CD4-positive, CD25-positive, alpha-beta regulatory T cell (primary cell): ENCODE data around the gene UBE2D3. TPM values are rescaled to one million over a fixed set of nuclear protein-coding genes. Genes with fewer than 3 reads are reported as not detected.
A peak's percentile ranks its signal among the peaks of the same experiment; 100 is the strongest.

ENCODE experiments used
- ATAC-seq, 2 donors: fragments of 150-1000 bp; cut with Tn5 transposase; one replicate each; pipeline ENCODE4 v1.10.0; 2021; ENCODE audit warnings: low read depth in 2 of 2, moderate number of reproducible peaks in 2 of 2, moderate library complexity in 1 of 2
- DNase-seq, 3 donors: peaks; one replicate each; pipeline versions ENCODE4 v3.0.0 to v3.0.0-alpha.2; 2012 to 2022; ENCODE audit warnings: mixed read lengths in 1 of 3
- H3K27ac ChIP-seq: one replicate; pipeline ENCODE4 v1.7.0; 2013; ENCODE audit warnings: mild to moderate bottlenecking, low read length; ENCODE audit not compliant: insufficient read depth, poor library complexity, severe bottlenecking
- H3K27me3 ChIP-seq: one replicate; pipeline ENCODE4 v1.7.0; 2013; ENCODE audit warnings: low read length; ENCODE audit not compliant: control insufficient read depth, insufficient read depth
- H3K36me3 ChIP-seq: one replicate; pipeline ENCODE4 v1.7.0; 2013; ENCODE audit warnings: mild to moderate bottlenecking, low read length, moderate library complexity; ENCODE audit not compliant: control insufficient read depth, insufficient read depth
- H3K4me1 ChIP-seq: 2 replicates; pipeline ENCODE4 v1.7.0; 2013; ENCODE audit warnings: mild to moderate bottlenecking, low read length; ENCODE audit not compliant: insufficient read depth, control insufficient read depth, poor library complexity, severe bottlenecking
- H3K4me3 ChIP-seq: one replicate; pipeline ENCODE4 v1.7.0; 2013; ENCODE audit warnings: low read depth, mild to moderate bottlenecking, low read length, moderate library complexity
- H3K9me3 ChIP-seq, 2 experiments: 1 replicate in 1 of 2; 2 replicates in 1 of 2; pipeline ENCODE4 v1.7.0; 2013; ENCODE audit warnings: low read length in 2 of 2, mild to moderate bottlenecking in 1 of 2, moderate library complexity in 1 of 2; ENCODE audit not compliant: control insufficient read depth in 2 of 2
- H3K27ac Mint-ChIP-seq, 3 donors: one replicate each; pipeline ENCODE4 v1.8.0; 2020 to 2022; ENCODE audit warnings: mild to moderate bottlenecking in 3 of 3, mixed read lengths in 3 of 3, moderate library complexity in 2 of 3
- H3K27me3 Mint-ChIP-seq: one replicate; pipeline ENCODE4 v1.8.0; 2022; ENCODE audit warnings: mild to moderate bottlenecking, mixed read lengths
- H3K36me3 Mint-ChIP-seq: one replicate; pipeline ENCODE4 v1.8.0; 2020; ENCODE audit warnings: mixed read lengths
- H3K4me1 Mint-ChIP-seq, 4 donors: one replicate each; pipeline ENCODE4 v1.8.0; 2020 to 2022; ENCODE audit warnings: mixed read lengths in 4 of 4, mild to moderate bottlenecking in 1 of 4
- H3K4me3 Mint-ChIP-seq, 4 donors: one replicate each; pipeline ENCODE4 v1.8.0; 2020 to 2022; ENCODE audit warnings: mild to moderate bottlenecking in 4 of 4, mixed read lengths in 4 of 4, moderate library complexity in 3 of 4
- H3K9me3 Mint-ChIP-seq, 7 donors: one replicate each; pipeline ENCODE4 v1.8.0; 2020 to 2022; ENCODE audit warnings: mixed read lengths in 7 of 7, mild to moderate bottlenecking in 3 of 7, moderate library complexity in 2 of 7
- polyA plus RNA-seq, 4 donors: library from polyadenylated mRNA; unstranded; fragments of 300-500 nt; fragmentation: Illumina TruSeq; gene quantifications; one replicate each; pipeline ENCODE4 v1.2.3, GENCODE V29; 2021
- total RNA-seq: library from RNA; stranded (reverse); gene quantifications from one replicate; pipeline ENCODE4 v1.2.3, GENCODE V29; 2022

Gene UBE2D3
- total and polyA plus RNA-seq, 5 donors from 2014 or later: 452 to 587 (median 502) TPM

- H3K27me3 Mint-ChIP-seq: no peaks in the 10 kb centered on the region
- no peaks in the 10 kb centered on the region for H3K4me1 Mint-ChIP-seq
- no peak for DNase-seq
- H3K9me3 Mint-ChIP-seq: peaks cover 0 to 3% (median 0%) of the 10 kb centered on the region in 7 donors
- no peaks in the 10 kb centered on the region for H3K9me3 ChIP-seq
- H3K4me3 ChIP-seq: no peak overlapping the region
- no peak overlapping the region for H3K4me3 Mint-ChIP-seq
- no peaks in the 10 kb centered on the region for H3K27me3 ChIP-seq
- ATAC-seq: no peak
- H3K27ac ChIP-seq: no peak overlapping the region
- H3K27ac Mint-ChIP-seq: no peak overlapping the region
- no peaks in the 10 kb centered on the region for H3K36me3 Mint-ChIP-seq
- H3K4me1 ChIP-seq: no peaks in the 10 kb centered on the region
- no peaks in the 10 kb centered on the region for H3K36me3 ChIP-seq
Observed at GRCh38 chr4:102775805-102776204, 51.5 kb downstream of the UBE2D3 start.

- Mint-ChIP-seq H3K4me1 (no peaks in the 10 kb centered on the region), H3K27me3 (peaks cover 9% of the 10 kb centered on the region), H3K27ac (no peak overlapping the region), H3K9me3 (peaks cover 0 to 2% (median 0%) of the 10 kb centered on the region in 7 donors), H3K36me3 (no peaks in the 10 kb centered on the region), H3K4me3 (no peak overlapping the region)
- H3K4me1 ChIP-seq: no peaks in the 10 kb centered on the region
- no peaks in the 10 kb centered on the region for H3K36me3 ChIP-seq
- no peaks in the 10 kb centered on the region for H3K27me3 ChIP-seq
- H3K9me3 ChIP-seq: no peaks in the 10 kb centered on the region
- ATAC-seq: no peak
- no peak overlapping the region for H3K27ac ChIP-seq
- DNase-seq: no peak
- no peak overlapping the region for H3K4me3 ChIP-seq
Observed at GRCh38 chr4:102774254-102774653, 53.1 kb downstream of the UBE2D3 start.

GRCh38 chr4:102772738-102773340 is 54.5 kb downstream of the UBE2D3 start:
- DNase-seq: no peak
- Mint-ChIP-seq H3K27ac (no peak overlapping the region), H3K4me3 (no peak overlapping the region), H3K27me3 (peaks cover 15% of the 10 kb centered on the region), H3K4me1 (no peaks in the 10 kb centered on the region), H3K9me3 (peaks cover 0 to 2% (median 0%) of the 10 kb centered on the region in 7 donors), H3K36me3 (no peaks in the 10 kb centered on the region)
- no peaks in the 10 kb centered on the region for H3K36me3 ChIP-seq
- no peak overlapping the region for H3K4me3 ChIP-seq
- H3K27me3 ChIP-seq: no peaks in the 10 kb centered on the region
- H3K4me1 ChIP-seq: no peaks in the 10 kb centered on the region
- no peaks in the 10 kb centered on the region for H3K9me3 ChIP-seq
- ATAC-seq: no peak
- no peak overlapping the region for H3K27ac ChIP-seq

- DNase-seq (no peak), ATAC-seq (no peak)
- no peak overlapping the region for H3K4me3 Mint-ChIP-seq
- no peaks in the 10 kb centered on the region for H3K36me3 ChIP-seq
- H3K4me1 Mint-ChIP-seq: peaks cover 5 to 15% (median 12%) of the 10 kb centered on the region in 4 donors
- peaks cover 12% of the 10 kb centered on the region for H3K4me1 ChIP-seq
- H3K27me3 ChIP-seq: no peaks in the 10 kb centered on the region
- H3K9me3 Mint-ChIP-seq: no peaks in the 10 kb centered on the region
- peaks cover 28% of the 10 kb centered on the region for H3K27me3 Mint-ChIP-seq
- H3K36me3 Mint-ChIP-seq: no peaks in the 10 kb centered on the region
- no peak overlapping the region for H3K4me3 ChIP-seq
- H3K9me3 ChIP-seq: no peaks in the 10 kb centered on the region
- H3K27ac ChIP-seq: no peak overlapping the region
- H3K27ac Mint-ChIP-seq: no peak overlapping the region
Observed at GRCh38 chr4:102764901-102765300, 62.5 kb downstream of the UBE2D3 start.

GRCh38 chr4:102761906-102762305 is 65.4 kb downstream of the UBE2D3 start:
- H3K27ac ChIP-seq: no peak overlapping the region
- no peaks in the 10 kb centered on the region for H3K36me3 ChIP-seq
- peaks cover 18% of the 10 kb centered on the region for H3K4me1 ChIP-seq
- peak overlapping the region; percentile 94 to 98 (median 98) for H3K4me3 Mint-ChIP-seq
- no peaks in the 10 kb centered on the region for H3K27me3 ChIP-seq
- peaks cover 27 to 41% (median 34%) of the 10 kb centered on the region in 4 donors for H3K4me1 Mint-ChIP-seq
- peaks cover 17% of the 10 kb centered on the region for H3K27me3 Mint-ChIP-seq
- ATAC-seq (no peak), DNase-seq (no peak)
- no peaks in the 10 kb centered on the region for H3K9me3 Mint-ChIP-seq
- peak overlapping the region in 1 of 3 donors; percentile 84 for H3K27ac Mint-ChIP-seq
- H3K36me3 Mint-ChIP-seq: no peaks in the 10 kb centered on the region
- no peaks in the 10 kb centered on the region for H3K9me3 ChIP-seq
- H3K4me3 ChIP-seq: peak overlapping the region; percentile 98

GRCh38 chr4:102761296-102761701 is 66.1 kb downstream of the UBE2D3 start:
- Mint-ChIP-seq H3K27me3 (peaks cover 17% of the 10 kb centered on the region), H3K4me1 (peaks cover 28 to 43% (median 35%) of the 10 kb centered on the region in 4 donors), H3K4me3 (peak overlapping the region; percentile 94 to 98 (median 98)), H3K36me3 (no peaks in the 10 kb centered on the region), H3K9me3 (no peaks in the 10 kb centered on the region), H3K27ac (peak overlapping the region in 2 of 3 donors; percentile 84 to 87)
- Histone ChIP-seq H3K27ac (peak overlapping the region; percentile 9), H3K9me3 (no peaks in the 10 kb centered on the region), H3K36me3 (no peaks in the 10 kb centered on the region), H3K4me1 (peaks cover 18% of the 10 kb centered on the region), H3K27me3 (no peaks in the 10 kb centered on the region), H3K4me3 (peak overlapping the region; percentile 98)
- no peak for DNase-seq
- ATAC-seq: peak; percentile 9 to 13

GRCh38 chr4:102760645-102761295 is 66.6 kb downstream of the UBE2D3 start, which contains the start of gene MANBA:
MANBA (minus strand) TSS chr4:102760968; CDS start chr4:102760894, 74 bp downstream.
- Mint-ChIP-seq H3K27me3 (peaks cover 14% of the 10 kb centered on the region), H3K4me3 (peak within 1 kb of the TSS; percentile 94 to 98 (median 98)), H3K4me1 (peaks cover 29 to 44% (median 36%) of the 10 kb centered on the region in 4 donors), H3K9me3 (no peaks in the 10 kb centered on the region), H3K36me3 (no peaks in the 10 kb centered on the region), H3K27ac (peak within 1 kb of the TSS; percentile 72 to 95 (median 84))
- no peaks in the 10 kb centered on the region for H3K36me3 ChIP-seq
- peak within 1 kb of the TSS; percentile 98 for H3K4me3 ChIP-seq
- no peaks in the 10 kb centered on the region for H3K9me3 ChIP-seq
- ATAC-seq (peak; percentile 90 to 92), DNase-seq (peak; percentile 76 to 92 (median 78))
- H3K4me1 ChIP-seq: peaks cover 18% of the 10 kb centered on the region
- H3K27me3 ChIP-seq: no peaks in the 10 kb centered on the region
- peak within 1 kb of the TSS; percentile 65 for H3K27ac ChIP-seq
